Ureter (tissue), 1 donor: ENCODE results near the gene TREH. TPM values are rescaled to one million over a fixed set of nuclear protein-coding genes. Genes with fewer than 3 reads are reported as not detected.

ENCODE experiments used
- DNase-seq: peaks from one replicate; pipeline ENCODE4 v3.0.0-alpha.2; 2020; ENCODE audit warnings: low spot score
- total RNA-seq: library from RNA; stranded (reverse); gene quantifications from one replicate; pipeline ENCODE4 v1.2.4, GENCODE V29; 2023
- donor health status: DM: yes; HTN: yes; CAD: no.

The TREH gene
- total RNA-seq, 1 donor from 2014 or later = 0.44 TPM

DNA sequence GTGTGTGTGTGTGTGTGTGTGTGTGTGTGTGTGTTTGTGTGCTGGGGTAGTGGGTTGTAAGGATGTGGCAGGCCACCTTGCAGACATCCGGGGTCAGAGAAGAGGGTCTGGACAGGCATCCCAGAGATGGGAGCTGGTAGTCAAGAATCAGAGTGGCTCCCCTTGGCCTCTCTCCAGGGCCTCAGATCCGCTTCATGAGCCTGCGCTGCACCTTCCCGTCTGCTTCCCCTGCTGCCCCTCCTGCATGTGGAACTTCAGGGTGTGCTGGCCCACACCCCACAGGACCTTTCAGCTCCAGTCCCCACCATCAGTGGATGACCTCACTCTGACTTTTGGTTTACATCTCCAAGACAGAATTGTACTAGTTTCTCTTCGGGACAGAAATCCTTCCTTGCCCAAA is 31.2 kb downstream of the TREH start:
- no peak for DNase-seq

DNA sequence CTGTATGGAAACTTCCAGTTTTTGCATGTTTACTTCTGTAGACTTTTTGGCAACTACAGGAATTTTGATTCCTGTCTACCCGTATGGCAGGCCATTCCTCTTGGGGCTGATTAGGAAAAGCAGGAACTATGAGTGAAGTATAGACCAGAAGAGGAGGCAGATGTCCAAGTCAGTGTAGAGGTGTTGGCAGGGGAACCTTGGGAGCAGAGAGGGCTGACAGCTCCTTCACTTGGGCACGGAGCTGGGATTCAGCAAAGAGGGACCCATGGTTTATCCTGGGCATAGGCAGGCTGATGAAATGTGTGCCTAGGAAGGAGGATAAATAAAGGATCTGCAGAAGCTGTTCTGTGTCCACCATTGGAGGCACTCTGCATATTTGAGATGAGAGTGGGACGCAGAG is 33.1 kb downstream of the TREH start:
- no peak for DNase-seq

DNA sequence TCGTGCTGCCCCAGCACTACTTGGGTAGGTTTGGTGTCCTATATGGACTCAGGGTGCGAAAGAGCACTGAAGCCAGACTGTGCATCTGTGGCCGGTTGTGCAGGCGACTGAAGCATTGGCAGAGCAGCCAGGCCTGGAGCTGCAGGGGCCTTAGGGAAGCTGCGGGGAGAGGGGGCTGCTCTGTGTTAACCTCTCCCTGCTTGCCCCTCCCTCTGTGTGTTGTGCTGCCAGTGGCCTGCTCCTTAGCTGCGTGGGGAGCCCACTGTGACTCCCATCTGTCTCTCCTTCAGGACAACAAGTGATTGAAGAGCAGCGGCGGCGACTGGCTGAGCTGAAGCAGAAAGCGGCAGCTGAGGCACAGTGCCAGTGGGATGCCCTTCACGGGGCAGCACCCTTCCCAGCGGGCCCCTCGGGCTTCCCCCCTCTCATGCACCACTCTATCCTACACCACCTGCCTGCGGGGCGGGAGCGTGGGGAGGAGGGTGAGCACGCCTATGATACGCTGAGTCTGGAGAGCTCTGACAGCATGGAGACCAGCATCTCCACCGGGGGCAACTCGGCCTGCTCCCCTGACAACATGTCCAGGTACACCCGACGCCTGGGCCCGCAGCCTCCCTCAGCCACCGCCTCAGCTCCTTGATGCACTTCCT is 34.3 kb downstream of the TREH start:
- no peak for DNase-seq

DNA sequence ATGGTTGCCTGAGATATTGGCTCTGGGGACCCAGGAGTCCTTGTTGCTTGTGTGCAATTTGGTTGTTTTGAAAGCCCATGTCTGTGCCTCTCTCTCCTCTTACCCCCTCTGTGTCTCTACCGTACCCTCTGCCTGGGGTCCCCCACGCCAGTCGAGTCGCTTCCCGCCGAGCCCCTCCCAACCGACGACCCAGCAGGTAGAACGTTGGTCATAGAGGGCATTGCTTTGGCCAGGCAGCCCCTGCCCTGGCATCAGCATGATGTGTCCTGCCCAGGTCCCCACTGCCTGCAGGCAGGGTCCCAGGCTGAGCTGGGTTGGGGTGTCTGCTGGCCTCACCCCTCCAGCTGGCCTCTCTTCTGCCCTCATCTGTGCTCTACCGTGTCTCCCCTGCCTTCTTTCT is 35.0 kb downstream of the TREH start:
- DNase-seq = no peak

DNA sequence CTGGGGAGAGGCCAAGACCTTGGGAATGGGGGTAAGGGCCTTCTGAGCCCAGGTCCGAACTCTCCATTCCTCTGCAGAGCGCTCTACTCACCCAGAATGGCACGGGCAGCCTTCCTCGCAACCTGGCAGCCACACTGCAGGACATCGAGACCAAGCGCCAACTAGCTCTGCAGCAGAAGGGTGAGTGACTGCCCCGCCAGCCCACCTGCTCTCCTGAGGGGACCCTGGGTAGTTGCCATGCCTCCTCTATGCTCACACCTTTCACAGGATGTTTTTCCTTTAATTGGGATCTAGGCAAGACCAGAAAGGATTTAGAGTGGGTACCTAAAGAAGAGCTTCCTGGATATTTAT is 35.5 kb downstream of the TREH start:
- no peak for DNase-seq

DNA sequence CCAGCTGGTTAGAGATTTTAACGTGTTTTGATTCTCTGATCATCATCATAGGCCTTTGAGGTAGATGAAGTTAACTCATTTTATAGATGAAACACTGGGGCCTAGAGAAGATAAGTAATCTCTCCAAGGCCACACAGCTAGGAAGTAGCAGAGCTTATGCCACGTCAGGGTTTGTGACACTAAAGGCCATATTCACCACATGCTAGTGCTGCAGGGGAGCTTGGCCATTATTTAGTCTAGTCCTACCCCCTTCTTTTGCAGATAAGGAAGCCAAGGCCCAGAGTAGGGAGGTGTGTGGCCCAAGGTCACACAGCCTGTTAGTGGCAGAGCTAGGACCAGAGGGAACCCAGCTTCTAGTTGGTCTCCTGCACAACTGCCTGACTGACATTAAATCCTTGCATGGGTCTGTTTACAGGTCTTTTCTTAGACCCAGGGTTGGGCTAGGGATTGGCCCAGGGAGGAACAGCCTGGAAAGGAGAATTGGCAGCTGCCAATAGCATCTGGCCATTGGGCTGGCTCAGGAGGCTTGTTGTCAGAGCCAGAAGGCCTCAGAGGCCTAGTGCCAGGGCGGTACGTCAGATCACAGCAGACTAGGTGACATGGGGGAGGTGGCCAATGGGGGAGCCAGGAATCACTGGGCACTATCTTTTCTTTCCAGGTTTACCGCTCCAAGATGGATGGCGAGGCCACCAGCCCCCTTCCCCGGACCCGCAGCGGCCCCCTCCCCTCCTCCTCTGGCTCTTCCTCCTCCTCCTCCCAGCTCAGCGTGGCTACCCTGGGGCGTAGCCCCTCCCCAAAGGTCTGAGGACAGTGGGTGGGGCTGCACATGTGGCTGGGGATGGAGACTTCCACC is 36.1 kb downstream of the TREH start:
- DNase-seq = no peak

DNA sequence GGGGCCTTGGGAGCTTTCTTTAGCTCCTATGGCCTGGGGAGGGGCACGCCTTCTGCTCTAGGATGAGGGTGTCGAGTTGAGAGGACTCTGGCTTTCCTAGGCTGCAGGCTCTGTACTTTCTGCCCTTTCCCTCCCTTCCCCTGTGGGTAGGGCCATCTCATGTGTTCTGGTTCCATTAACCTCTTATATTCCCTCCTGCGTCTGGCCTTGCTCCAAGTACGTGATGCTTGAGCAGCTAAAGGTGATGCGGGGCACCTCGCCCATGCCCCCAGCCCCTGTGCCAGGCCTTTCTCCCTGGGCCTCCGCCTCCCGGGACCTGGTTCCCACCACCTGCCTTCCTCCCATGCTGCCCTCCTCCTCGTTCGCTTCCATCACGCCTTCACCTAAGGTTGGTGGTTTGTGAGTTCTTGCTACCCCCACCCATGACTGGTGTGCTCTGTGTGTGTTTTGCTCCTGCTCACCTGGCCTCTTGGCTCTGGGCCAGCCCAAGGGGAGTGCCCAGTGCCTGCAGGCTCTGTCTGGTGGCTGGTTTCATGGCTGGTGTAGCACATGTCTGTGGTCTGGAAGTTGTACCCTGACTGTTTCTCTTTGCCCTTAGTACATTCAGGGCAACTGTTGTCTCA is 37.9 kb downstream of the TREH start:
- no peak for DNase-seq

DNA sequence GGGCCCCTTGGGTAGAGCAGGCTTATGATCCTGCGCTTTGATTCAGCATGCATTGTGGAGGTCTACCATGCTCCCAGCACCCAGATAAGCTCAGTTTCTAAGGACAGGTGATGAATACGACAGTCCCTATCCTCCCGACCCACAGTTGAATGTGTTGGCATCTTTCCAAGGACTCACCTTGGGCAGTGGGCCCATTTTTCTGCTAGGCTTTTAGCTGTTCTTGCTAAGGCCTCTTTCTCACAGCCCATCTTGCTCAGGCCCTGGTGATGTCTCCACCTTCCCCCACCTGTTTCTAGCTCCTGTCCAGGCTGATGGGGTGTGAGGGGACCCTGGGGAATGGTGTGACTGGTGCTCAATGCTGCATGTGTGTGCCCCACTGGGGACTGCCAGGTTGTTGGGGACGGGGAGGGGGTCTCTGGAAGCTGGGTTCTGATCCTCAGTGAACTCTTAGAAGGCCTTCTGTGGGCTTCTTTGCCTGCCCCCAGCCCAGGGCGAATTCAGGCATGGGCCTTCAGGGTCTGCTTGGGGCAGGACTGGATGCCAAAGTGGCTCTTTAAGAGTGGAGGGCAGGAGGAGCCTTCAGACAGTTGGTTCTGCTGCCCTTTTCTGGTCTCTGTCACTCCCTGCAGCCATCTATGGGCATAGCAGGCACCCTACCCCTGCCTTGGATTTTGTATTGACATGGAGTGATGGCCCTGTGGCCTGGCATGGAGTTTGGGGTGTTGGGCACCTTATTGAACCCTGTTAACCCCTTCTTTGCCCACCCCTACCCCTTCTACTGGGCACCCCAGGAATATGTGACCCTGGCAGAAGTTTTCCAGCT is 38.9 kb downstream of the TREH start:
- DNase-seq = no peak

DNA sequence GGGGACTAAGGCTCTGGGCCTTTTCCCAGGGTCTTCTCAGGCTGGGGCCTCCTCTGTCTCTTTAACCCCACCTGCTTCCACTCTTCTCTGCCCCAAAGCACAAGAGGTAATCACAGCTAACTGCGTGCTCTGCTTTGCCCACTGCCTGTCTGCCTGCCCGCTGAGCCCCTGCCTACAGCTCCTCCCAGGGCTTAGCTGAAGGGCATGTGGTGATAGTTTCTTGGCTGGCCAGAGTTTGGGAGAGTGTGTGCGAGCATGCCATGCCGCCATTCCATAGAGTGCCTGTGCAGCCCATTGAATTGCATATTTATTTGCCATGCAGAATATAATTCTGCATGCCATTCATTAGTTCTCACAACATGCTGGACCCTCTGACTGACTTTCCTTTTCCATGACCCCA is 39.6 kb downstream of the TREH start:
- no peak for DNase-seq

DNA sequence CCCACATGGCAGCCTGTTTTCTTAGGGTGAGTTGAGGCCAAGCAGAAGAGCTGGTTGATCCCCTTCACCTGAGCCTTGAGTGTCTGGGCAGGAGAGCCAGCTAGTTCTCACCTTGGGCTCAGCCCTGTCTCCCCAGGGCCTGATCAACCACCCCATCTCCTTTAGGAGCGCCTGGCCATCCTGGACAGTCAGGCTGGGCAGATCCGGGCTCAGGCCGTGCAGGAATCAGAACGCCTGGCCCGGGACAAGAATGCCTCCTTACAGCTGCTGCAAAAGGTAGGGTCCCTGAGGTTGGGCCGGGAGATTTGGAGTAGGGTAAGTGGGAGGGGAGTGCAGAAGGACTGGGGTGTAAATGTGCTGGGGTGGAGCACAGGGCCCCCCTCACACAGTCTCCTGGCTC is 40.7 kb downstream of the TREH start:
- no peak for DNase-seq

DNA sequence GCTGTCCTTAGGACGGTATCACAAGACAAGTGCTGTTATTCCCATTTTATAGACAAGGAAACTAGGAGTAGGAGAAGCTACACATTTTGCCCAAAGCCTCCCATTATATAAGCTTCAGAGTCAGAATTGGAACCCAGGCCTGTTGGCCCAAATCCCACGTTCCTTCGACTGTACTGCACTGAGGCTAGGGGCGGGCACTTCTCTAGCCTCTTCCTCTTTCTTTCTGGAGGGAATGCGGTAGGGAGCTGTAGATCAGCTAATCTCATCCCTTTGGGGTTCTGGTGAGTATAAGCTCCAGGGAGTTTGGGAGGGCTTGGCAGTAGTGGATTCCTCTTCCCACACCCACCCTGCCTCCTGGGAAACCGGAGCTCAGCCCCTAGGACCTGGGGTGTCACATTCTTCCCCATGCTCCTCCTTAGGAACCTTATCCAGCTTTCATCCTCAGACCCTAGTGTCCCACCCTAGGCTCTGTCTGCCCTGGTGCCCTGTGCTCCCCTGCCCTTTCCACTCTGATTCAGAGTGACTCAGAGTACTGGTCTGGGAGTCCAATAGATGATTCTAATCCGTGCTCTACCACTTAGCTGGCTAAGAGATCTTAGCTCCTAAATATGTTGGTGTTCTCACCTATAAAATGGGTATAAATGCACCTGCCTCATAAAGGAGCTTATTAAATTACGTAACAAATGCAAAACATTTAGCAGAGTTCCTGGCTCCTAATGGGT is 42.7 kb downstream of the TREH start:
- DNase-seq = no peak

DNA sequence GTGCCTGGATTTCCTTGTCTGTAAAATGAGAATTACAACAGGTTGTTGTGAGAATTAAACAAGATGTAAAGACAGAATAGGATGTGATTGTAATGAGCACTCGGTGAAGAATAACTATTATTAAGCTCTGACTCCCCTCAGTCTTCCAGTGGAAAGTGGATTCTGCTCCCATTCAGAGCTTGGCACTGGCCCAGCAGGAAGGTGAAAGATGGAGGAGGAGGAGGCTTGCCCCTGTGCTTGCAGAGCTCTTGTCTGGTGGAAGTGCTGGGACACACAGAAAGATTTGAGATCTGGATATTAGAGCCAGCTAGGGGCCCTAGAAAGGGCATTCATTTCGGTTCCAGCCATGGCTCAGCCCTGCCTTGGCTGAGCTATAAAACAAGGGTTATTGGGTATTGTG is 43.8 kb downstream of the TREH start:
- DNase-seq = no peak

DNA sequence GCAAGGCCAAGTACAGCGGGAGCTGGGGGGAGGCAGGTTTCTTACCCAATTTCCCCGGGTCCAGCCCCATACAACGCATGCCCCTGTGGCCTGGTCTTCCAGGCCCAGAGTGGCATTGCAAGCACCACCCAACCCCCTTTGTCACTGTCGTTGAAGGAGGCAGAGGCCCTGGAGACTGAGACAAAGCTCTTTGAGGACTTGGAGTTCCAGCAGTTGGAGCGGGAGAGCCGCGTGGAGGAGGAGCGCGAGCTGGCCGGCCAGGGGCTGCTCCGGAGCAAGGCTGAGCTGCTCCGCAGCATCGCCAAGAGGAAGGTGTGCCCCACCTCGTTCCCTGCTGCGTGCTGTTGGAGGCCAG is 44.2 kb downstream of the TREH start:
- DNase-seq = no peak

DNA sequence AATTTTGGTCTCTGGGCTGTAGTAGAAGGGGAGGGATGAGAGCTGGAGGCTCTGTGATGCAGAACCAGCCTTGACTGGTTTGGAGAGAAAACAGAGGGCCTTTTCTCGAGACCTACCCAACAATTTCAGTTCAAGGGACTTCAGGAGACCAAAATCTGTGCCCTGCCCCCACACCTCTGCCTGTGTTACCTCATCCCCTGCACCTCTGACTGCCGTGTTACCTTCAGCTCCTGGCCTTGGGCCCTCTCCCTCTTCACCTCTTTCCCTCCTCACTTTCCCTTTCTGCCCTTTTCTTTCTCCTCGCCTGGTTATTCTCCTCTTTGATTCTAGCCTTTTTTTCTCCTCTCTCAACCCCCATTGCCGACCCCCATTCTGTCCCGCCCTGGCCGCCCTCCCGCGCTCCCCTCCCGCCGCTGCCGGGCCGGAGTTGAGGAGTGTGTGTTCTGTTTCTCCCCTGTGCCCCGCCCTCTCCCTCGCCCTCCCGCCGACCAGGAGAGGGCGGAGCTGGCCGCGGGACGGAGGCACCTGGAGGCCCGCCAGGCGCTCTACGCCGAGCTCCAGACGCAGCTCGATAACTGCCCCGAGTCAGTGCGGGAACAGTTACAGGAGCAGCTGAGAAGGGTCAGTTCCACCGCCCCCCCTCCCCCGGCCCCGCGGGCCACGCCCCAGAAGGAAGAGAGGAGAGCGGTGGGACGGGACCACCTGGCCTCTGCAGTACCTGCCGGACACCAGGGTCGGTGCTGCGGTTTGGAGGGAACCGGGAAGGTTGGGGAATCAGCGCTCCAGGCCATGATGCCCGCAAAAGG is 44.8 kb downstream of the TREH start:
- DNase-seq = peak; percentile 84

DNA sequence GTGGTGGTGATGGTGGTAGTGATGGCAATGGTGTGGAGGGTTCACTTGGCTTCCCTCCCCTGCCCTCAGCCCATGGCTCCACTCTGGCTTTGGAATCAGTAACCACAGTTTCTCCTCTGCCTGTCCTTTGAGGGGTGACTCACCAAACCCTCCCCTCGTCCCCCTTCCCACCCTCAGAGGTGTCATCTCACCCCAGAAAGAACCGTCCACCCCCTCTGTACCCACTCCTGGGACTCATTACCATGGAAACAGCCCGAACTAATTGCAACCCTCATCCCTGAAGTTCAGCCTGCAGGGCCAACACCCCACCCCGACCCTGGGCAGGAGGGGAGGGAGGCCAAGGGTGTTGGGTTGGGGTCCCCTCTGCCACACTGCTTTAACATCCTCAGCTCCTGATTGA is 45.5 kb downstream of the TREH start:
- DNase-seq = no peak

DNA sequence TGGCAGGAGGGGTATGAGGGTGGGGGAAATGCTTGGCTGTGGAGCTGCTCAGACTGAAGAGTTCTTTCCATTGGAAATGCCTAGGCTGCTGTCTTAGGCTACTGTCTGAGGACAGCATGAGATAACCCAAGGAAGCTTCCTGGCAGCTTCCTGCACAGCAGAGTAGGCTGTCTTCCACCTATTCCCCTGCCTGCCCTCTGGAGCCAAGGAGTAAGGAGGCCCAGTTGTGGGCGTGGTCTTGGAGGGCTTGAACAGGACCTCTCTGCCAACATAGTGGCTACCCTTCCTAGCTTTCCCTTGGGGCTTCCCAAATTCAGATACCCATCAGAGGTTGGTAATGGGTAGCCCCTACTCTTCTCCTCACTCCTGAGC is 46.1 kb downstream of the TREH start:
- no peak for DNase-seq

DNA sequence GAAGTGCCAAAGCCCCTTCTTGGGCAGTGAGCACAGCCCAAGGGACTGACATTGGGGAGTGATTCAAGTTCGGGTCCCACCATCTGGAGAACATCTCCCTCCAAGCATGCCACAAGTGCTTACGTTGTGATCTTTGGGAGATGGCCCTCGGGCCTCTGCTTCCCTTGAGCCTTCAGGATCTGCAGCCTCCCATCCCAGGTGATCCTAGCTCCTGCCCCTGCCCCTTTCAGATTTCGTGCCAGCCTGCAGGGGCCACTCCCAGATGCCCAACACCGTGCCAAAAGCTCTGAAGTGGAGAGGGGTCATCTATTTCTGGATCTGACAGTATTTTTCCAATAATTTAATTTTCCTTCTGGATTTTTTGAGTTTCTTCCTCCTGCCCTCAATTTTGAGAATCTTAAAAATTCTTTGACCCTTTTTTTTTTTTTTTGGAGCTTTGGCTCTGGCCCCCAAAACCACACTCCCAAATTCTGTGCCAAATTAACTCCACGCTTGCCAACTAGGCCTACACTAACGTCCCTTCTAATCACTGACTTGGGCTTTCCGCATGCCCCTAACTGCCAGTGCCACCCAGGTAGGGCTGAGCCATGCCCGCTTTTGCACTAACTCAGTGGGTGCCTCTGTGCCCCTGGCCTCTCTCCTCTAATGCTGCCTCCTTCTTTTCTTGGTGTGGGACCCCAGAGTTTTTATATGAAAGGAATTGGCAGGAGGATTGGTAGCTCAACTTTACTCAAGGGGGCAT is 46.7 kb downstream of the TREH start:
- DNase-seq = no peak

DNA sequence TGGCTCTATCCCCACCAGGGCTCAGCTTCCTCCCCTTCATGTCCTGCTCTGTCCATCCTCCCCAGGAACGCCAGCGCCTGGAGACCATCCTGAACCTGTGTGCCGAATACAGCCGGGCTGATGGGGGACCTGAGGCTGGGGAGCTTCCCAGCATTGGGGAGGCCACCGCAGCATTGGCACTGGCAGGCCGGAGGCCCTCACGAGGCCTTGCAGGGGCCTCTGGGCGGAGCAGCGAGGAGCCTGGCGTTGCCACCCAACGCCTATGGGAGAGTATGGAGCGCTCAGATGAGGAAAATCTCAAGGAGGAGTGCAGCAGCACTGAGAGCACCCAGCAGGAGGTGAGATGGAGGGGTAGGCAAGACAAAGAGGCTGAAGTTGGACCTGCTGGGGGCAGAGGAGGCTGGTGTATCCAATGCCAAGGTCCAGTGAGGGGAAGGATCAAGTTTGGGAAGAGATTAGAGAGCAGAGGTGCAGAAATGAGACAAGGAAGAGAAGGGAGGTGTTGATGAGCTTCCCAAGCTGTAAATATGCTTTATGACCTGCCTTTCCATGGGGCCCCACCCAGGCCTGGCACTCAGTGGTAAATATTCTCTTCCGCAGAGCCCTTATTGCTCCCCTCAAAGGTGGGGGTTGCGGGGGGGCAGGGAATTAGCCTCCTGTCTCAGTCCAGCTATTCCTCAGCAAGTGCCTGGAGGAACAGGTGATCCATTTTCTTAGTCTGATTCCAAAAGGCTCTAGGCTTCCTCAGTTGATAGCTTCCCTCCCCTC is 48.1 kb downstream of the TREH start:
- no peak for DNase-seq
